Trophoblast cell (in vitro differentiated cells and primary cell): ENCODE results near the gene SEZ6L.

ENCODE experiments used
- DNase-seq, 2 donors: peaks; one replicate each; pipeline ENCODE4 v3.0.0-alpha.2; 2016
- H2AFZ ChIP-seq: 2 replicates; pipeline ENCODE4 v1.6.1; 2013; ENCODE audit warnings: low read length, moderate library complexity, mild to moderate bottlenecking; ENCODE audit not compliant: insufficient read depth, poor library complexity
- H2AK5ac ChIP-seq: 2 replicates; pipeline ENCODE4 v1.6.1; 2013; ENCODE audit warnings: mild to moderate bottlenecking, low read length
- H2BK120ac ChIP-seq: 2 replicates; pipeline ENCODE4 v1.6.1; 2013; ENCODE audit warnings: low read length, mild to moderate bottlenecking, moderate library complexity; ENCODE audit not compliant: insufficient read depth, poor library complexity
- H2BK12ac ChIP-seq: 2 replicates; pipeline ENCODE4 v1.6.1; 2013; ENCODE audit warnings: mild to moderate bottlenecking, low read length, moderate library complexity
- H2BK5ac ChIP-seq: 2 replicates; pipeline ENCODE4 v1.6.1; 2013; ENCODE audit warnings: low read length, low read depth, moderate library complexity, mild to moderate bottlenecking; ENCODE audit not compliant: poor library complexity
- H3K14ac ChIP-seq: 2 replicates; pipeline ENCODE4 v1.6.1; 2013; ENCODE audit warnings: mild to moderate bottlenecking, low read length
- H3K18ac ChIP-seq: 2 replicates; pipeline ENCODE4 v1.6.1; 2013; ENCODE audit warnings: mild to moderate bottlenecking, low read length
- H3K23ac ChIP-seq: 2 replicates; pipeline ENCODE4 v1.6.1; 2013; ENCODE audit warnings: low read length
- H3K27ac ChIP-seq: 2 replicates; pipeline ENCODE4 v1.5.1; 2013; ENCODE audit warnings: low read depth, mild to moderate bottlenecking, inconsistent platforms, low read length, moderate library complexity
- H3K27me3 ChIP-seq: 2 replicates; pipeline ENCODE4 v1.6.1; 2013; ENCODE audit warnings: inconsistent platforms, mild to moderate bottlenecking, low read length, moderate library complexity; ENCODE audit not compliant: insufficient read depth
- H3K36me3 ChIP-seq, 2 experiments: 1 replicate in 1 of 2; 2 replicates in 1 of 2; pipeline ENCODE4 v1.6.1; 2013; ENCODE audit warnings: low read length in 2 of 2, mild to moderate bottlenecking in 2 of 2, moderate library complexity in 1 of 2; ENCODE audit not compliant: insufficient read depth in 2 of 2, control insufficient read depth in 1 of 2
- H3K4ac ChIP-seq: 2 replicates; pipeline ENCODE4 v1.6.1; 2013; ENCODE audit warnings: low read depth, mild to moderate bottlenecking, low read length, moderate library complexity
- H3K4me1 ChIP-seq, 2 experiments: 1 replicate in 1 of 2; 2 replicates in 1 of 2; pipeline ENCODE4 v1.6.1; 2013; ENCODE audit warnings: low read length in 2 of 2, mild to moderate bottlenecking in 2 of 2, moderate library complexity in 1 of 2; ENCODE audit not compliant: insufficient read depth in 2 of 2, control insufficient read depth in 1 of 2
- H3K4me2 ChIP-seq: 2 replicates; pipeline ENCODE4 v1.6.1; 2013; ENCODE audit warnings: inconsistent platforms, mild to moderate bottlenecking, low read length, moderate library complexity
- H3K4me3 ChIP-seq: 2 replicates; pipeline ENCODE4 v1.5.1; 2013; ENCODE audit warnings: mild to moderate bottlenecking, low read depth, low read length, inconsistent platforms
- H3K79me1 ChIP-seq: one replicate; pipeline ENCODE4 v1.6.1; 2013; ENCODE audit warnings: low read length
- H3K79me2 ChIP-seq: 2 replicates; pipeline ENCODE4 v1.6.1; 2013; ENCODE audit warnings: low read length, mild to moderate bottlenecking; ENCODE audit not compliant: control insufficient read depth, insufficient read depth, poor library complexity
- H3K9ac ChIP-seq: 2 replicates; pipeline ENCODE4 v1.6.1; 2013; ENCODE audit warnings: mild to moderate bottlenecking, low read length
- H3K9me3 ChIP-seq: 2 replicates; pipeline ENCODE4 v1.6.1; 2013; ENCODE audit warnings: low read depth, mild to moderate bottlenecking, control low read depth, inconsistent platforms, low read length; ENCODE audit not compliant: insufficient read depth
- H4K12ac ChIP-seq: 2 replicates; pipeline ENCODE4 v1.6.1; 2013; ENCODE audit warnings: low read depth, mild to moderate bottlenecking, low read length, moderate library complexity
- H4K8ac ChIP-seq: 2 replicates; pipeline ENCODE4 v1.6.1; 2013; ENCODE audit warnings: low read depth, mild to moderate bottlenecking, low read length, moderate library complexity
- H4K91ac ChIP-seq: one replicate; pipeline ENCODE4 v1.6.1; 2013; ENCODE audit warnings: low read depth, mild to moderate bottlenecking, low read length, moderate library complexity
- WGBS: extraction: QIAGEN DNeasy Blood & Tissue Kit; methylation state at CpG from one replicate; pipeline ENCODE4 v1.1.7; 2013; ENCODE audit warnings: missing lambda C conversion rate; ENCODE audit not compliant: insufficient read length, insufficient coverage; ENCODE audit errors: extremely low coverage; 5-methylcytosine and 5-hydroxymethylcytosine counted together

Gene SEZ6L

GRCh38 chr22:26174280-26174679, 5.0 kb downstream of the SEZ6L start:
- no peak for DNase-seq
- H3K4me1 ChIP-seq = peaks cover 5 to 6% of the 10 kb centered on the region in 2 experiments
- no peaks in the 10 kb centered on the region for H3K79me2 ChIP-seq
- H3K27ac ChIP-seq = no peak overlapping the region
- no peaks in the 10 kb centered on the region for H3K36me3 ChIP-seq
- H2BK12ac ChIP-seq = no peak overlapping the region
- H3K4me3 ChIP-seq = no peak overlapping the region
- no peak overlapping the region for H3K4ac ChIP-seq
- no peak overlapping the region for H3K9ac ChIP-seq
- no peak overlapping the region for H3K4me2 ChIP-seq
- no peaks in the 10 kb centered on the region for H3K79me1 ChIP-seq
- no peak overlapping the region for H3K18ac ChIP-seq
- no peak overlapping the region for H2BK120ac ChIP-seq
- no peak overlapping the region for H4K8ac ChIP-seq
- no peak overlapping the region for H4K12ac ChIP-seq
- H3K14ac ChIP-seq = no peak overlapping the region
- no peak overlapping the region for H2BK5ac ChIP-seq
- H3K23ac ChIP-seq = no peak overlapping the region
- H3K27me3 ChIP-seq = peaks cover 18% of the 10 kb centered on the region
- H3K9me3 ChIP-seq = peaks cover 4% of the 10 kb centered on the region
- WGBS = no CpG with 5 or more reads among the region's 12 CpGs
- no peak overlapping the region for H2AK5ac ChIP-seq
- H4K91ac ChIP-seq = no peak overlapping the region
- H2AFZ ChIP-seq = no peak overlapping the region

- H2BK120ac ChIP-seq = no peak overlapping the region
- WGBS = no CpG with 5 or more reads among the region's 3 CpGs
- no peak for DNase-seq
These were observed 13.5 kb downstream of the SEZ6L start for GRCh38 chr22:26182723-26183122.

GRCh38 chr22:26185190-26185589, 15.9 kb downstream of the SEZ6L start:
- H3K27me3 ChIP-seq = no peaks in the 10 kb centered on the region
- no peak overlapping the region for H3K14ac ChIP-seq
- no peak overlapping the region for H4K91ac ChIP-seq
- no peak overlapping the region for H2AK5ac ChIP-seq
- no peak overlapping the region for H2AFZ ChIP-seq
- no peak overlapping the region for H3K4me2 ChIP-seq
- no peak for DNase-seq
- no peak overlapping the region for H4K8ac ChIP-seq
- H3K36me3 ChIP-seq = no peaks in the 10 kb centered on the region
- no peak overlapping the region for H3K4me3 ChIP-seq
- no peak overlapping the region for H3K23ac ChIP-seq
- H3K9me3 ChIP-seq = no peaks in the 10 kb centered on the region
- no peak overlapping the region for H3K4ac ChIP-seq
- no peak overlapping the region for H3K18ac ChIP-seq
- WGBS = no CpG with 5 or more reads among the region's 2 CpGs
- H3K79me2 ChIP-seq = no peaks in the 10 kb centered on the region
- no peak overlapping the region for H2BK12ac ChIP-seq
- no peaks in the 10 kb centered on the region for H3K4me1 ChIP-seq
- H3K9ac ChIP-seq = no peak overlapping the region
- H3K27ac ChIP-seq = no peak overlapping the region
- H4K12ac ChIP-seq = no peak overlapping the region
- H2BK5ac ChIP-seq = no peak overlapping the region
- no peak overlapping the region for H2BK120ac ChIP-seq
- no peaks in the 10 kb centered on the region for H3K79me1 ChIP-seq

More at GRCh38 chr22:26182723-26183122, 13.5 kb downstream of the SEZ6L start:
- Histone ChIP-seq H3K23ac (no peak overlapping the region), H3K9ac (no peak overlapping the region), H2BK12ac (no peak overlapping the region), H2BK5ac (no peak overlapping the region), H3K4ac (no peak overlapping the region), H3K4me3 (no peak overlapping the region), H3K79me1 (no peaks in the 10 kb centered on the region), H3K14ac (no peak overlapping the region), H3K36me3 (no peaks in the 10 kb centered on the region), H4K8ac (no peak overlapping the region), H3K9me3 (no peaks in the 10 kb centered on the region), H4K91ac (no peak overlapping the region), H3K18ac (no peak overlapping the region), H3K4me1 (no peaks in the 10 kb centered on the region), H4K12ac (no peak overlapping the region), H3K79me2 (no peaks in the 10 kb centered on the region), H2AK5ac (no peak overlapping the region), H3K27ac (no peak overlapping the region), H2AFZ (no peak overlapping the region), H3K27me3 (no peaks in the 10 kb centered on the region), H3K4me2 (no peak overlapping the region)

- Histone ChIP-seq H2BK5ac (no peak overlapping the region), H3K79me1 (no peaks in the 10 kb centered on the region), H4K8ac (no peak overlapping the region), H3K4me2 (no peak overlapping the region), H3K27me3 (no peaks in the 10 kb centered on the region), H3K27ac (no peak overlapping the region), H3K36me3 (no peaks in the 10 kb centered on the region), H2AFZ (no peak overlapping the region), H3K4me1 (no peaks in the 10 kb centered on the region), H2BK120ac (no peak overlapping the region), H3K23ac (no peak overlapping the region), H3K9me3 (no peaks in the 10 kb centered on the region), H3K4me3 (no peak overlapping the region), H3K79me2 (no peaks in the 10 kb centered on the region), H4K12ac (no peak overlapping the region), H3K18ac (no peak overlapping the region), H3K9ac (no peak overlapping the region), H2BK12ac (no peak overlapping the region), H2AK5ac (no peak overlapping the region), H3K14ac (no peak overlapping the region), H4K91ac (no peak overlapping the region), H3K4ac (no peak overlapping the region)
- no CpG with 5 or more reads among the region's 4 CpGs for WGBS
- DNase-seq = no peak
These were observed 19.1 kb downstream of the SEZ6L start for GRCh38 chr22:26188341-26188740.
